ENCODE results near the gene FOSL1. TPM values are rescaled to one million over a fixed set of nuclear protein-coding genes. Genes with fewer than 3 reads are reported as not detected.

FOSL1 gene
- total and polyA plus RNA-seq, 2 donors (not counting 1 experiment from before 2014, with no cell fraction given), result 2.3 TPM; not detected in 1

GRCh38 chr11:65870706-65871681 lies 29.2 kb downstream of the FOSL1 start:
- H3K4me1 ChIP-seq (ENCODE audit: control insufficient read depth in 2 of 2, insufficient read depth in 2 of 2, low read length in 2 of 2), result peaks cover 10 to 29% of the 10 kb centered on the region in 2 donors
- DNase-seq (no peak), ATAC-seq (ENCODE audit: low read depth) (no peak)
- H4K20me1 ChIP-seq (ENCODE audit: control insufficient read depth, insufficient read depth, low read length, poor library complexity, severe bottlenecking), result no peaks in the 10 kb centered on the region
- no peak overlapping the region for H2AFZ ChIP-seq (ENCODE audit: insufficient read depth, low read depth, low read length, poor library complexity, severe bottlenecking)
- Mint-ChIP-seq H3K4me3 (peak overlapping the region; percentile 53), H3K27me3 (peaks cover 5% of the 10 kb centered on the region), H3K27ac (peak overlapping the region; percentile 11), H3K9me3 (ENCODE audit: insufficient read depth) (no peaks in the 10 kb centered on the region), H3K4me1 (peaks cover 29% of the 10 kb centered on the region)
- POLR2A ChIA-PET, result interaction anchor here (0.8 to 3.6 kb wide), 4 partner anchors 10 to 231 kb away, joined by 3 to 24 read pairs (median 12); partner anchors contain the start of genes FIBP and MUS81
- H3K9me3 ChIP-seq (ENCODE audit: control extremely low read depth in 1 of 3, control insufficient read depth in 2 of 3, insufficient read depth in 1 of 3, low read length in 2 of 3), result no peaks in the 10 kb centered on the region
- 55% methylated on average over 16 of the region's 24 CpGs for WGBS (ENCODE audit: insufficient coverage)
- H3K27me3 ChIP-seq (replicated peaks in 1 of 4; ENCODE audit: control extremely low read depth in 1 of 4, control insufficient read depth in 3 of 4, insufficient read depth in 4 of 4, low read length in 3 of 4), result no peaks in the 10 kb centered on the region
- intact Hi-C loops (cut with micrococcal nuclease), result loop anchor here (5.0 kb wide), 1 partner anchor 181 kb away; the partner anchor contains the start of gene SF3B2
- CTCF ChIA-PET, result interaction anchor here (0.5 to 7.0 kb wide), 4 partner anchors 11 to 157 kb away, joined by 3 to 71 read pairs (median 34); partner anchors contain the start of genes CCDC85B, CFL1, FIBP and MUS81
- peaks cover 0 to 4% of the 10 kb centered on the region in 2 experiments for H3K36me3 ChIP-seq (replicated peaks in 1 of 2; ENCODE audit: control extremely low read depth in 1 of 2, control insufficient read depth in 1 of 2, extremely low read depth in 1 of 2, insufficient read depth in 2 of 2, low read length in 1 of 2)
- no peak overlapping the region for H3K4me3 ChIP-seq (ENCODE audit: control extremely low read depth in 1 of 5, extremely low read depth in 1 of 5, insufficient read depth in 1 of 5, low read depth in 2 of 5, low read length in 4 of 5)
- H3K79me2 ChIP-seq (ENCODE audit: control insufficient read depth, insufficient read depth, low read length), result no peaks in the 10 kb centered on the region
- no peak for TF ChIP-seq CTCF (IDR thresholded peaks at IDR 0.05)
- TF ChIP-seq EZH2 (IDR thresholded peaks at IDR 0.05; ENCODE audit: borderline replicate concordance, insufficient read depth, low read depth, low read length, poor library complexity, severe bottlenecking), result no peak
- H3K4me2 ChIP-seq (replicated peaks; ENCODE audit: low read depth, low read length, poor library complexity, severe bottlenecking), result no peak overlapping the region
- H3K9ac ChIP-seq (ENCODE audit: low read length), result no peak overlapping the region
- H3K27ac ChIP-seq (ENCODE audit: low read length in 2 of 2), result no peak overlapping the region
